Measurements from ENCODE around the gene ZNF816.

- TF ChIP-seq TARDBP (IDR thresholded peaks at IDR 0.05) = no peak
- TF ChIP-seq FOXA1 (IDR thresholded peaks at IDR 0.05) = no peak
- TF ChIP-seq PKNOX1 (IDR thresholded peaks at IDR 0.05) = no peak
- no peak for TF ChIP-seq SP1 (IDR thresholded peaks at IDR 0.05)
- no peak for TF ChIP-seq ELF4 (IDR thresholded peaks at IDR 0.05)
Observed at GRCh38 chr19:52910648-52911047, 52.0 kb downstream of the ZNF816 start.
